Measurements from ENCODE around the gene C1orf210. TPM values are rescaled to one million over a fixed set of nuclear protein-coding genes. Genes with fewer than 3 reads are reported as not detected.

C1orf210 gene
- total RNA-seq, 1 experiment from 2014 or later: 7.6 TPM

DNA sequence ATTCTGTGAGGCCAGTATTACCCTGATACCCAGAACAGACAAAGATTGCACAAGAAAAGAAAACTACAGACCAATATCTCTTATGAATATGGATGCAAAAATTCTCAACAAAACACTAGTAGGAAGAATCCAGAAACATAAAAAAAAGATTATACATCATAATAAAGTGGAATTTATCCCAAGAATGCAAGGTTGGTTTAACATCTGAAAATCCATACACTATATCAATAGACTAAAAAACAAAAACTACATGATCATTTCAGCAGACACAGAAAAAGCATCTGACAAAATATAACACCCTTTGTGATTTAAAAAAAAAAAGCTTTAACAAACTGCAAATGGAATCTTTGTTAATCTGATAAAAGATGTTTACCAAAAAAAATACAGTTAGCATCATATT lies 40.0 kb upstream of the C1orf210 start:
- no peak for TF ChIP-seq POLR2A (IDR thresholded peaks at IDR 0.05; ENCODE audit: borderline replicate concordance, extremely low read depth, insufficient read depth, insufficient read length)
- no peak for TF ChIP-seq REST (IDR thresholded peaks at IDR 0.05; ENCODE audit: low read depth)
- no peak for TF ChIP-seq EGR1 (IDR thresholded peaks at IDR 0.05; ENCODE audit: low read depth)
- TF ChIP-seq FOSL1 (IDR thresholded peaks at IDR 0.05; ENCODE audit: low read depth): no peak
- TF ChIP-seq, protein P1, sequence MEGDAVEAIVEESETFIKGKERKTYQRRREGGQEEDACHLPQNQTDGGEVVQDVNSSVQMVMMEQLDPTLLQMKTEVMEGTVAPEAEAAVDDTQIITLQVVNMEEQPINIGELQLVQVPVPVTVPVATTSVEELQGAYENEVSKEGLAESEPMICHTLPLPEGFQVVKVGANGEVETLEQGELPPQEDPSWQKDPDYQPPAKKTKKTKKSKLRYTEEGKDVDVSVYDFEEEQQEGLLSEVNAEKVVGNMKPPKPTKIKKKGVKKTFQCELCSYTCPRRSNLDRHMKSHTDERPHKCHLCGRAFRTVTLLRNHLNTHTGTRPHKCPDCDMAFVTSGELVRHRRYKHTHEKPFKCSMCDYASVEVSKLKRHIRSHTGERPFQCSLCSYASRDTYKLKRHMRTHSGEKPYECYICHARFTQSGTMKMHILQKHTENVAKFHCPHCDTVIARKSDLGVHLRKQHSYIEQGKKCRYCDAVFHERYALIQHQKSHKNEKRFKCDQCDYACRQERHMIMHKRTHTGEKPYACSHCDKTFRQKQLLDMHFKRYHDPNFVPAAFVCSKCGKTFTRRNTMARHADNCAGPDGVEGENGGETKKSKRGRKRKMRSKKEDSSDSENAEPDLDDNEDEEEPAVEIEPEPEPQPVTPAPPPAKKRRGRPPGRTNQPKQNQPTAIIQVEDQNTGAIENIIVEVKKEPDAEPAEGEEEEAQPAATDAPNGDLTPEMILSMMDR (IDR thresholded peaks at IDR 0.05 in 2 of 3, conservative IDR thresholded peaks at IDR 0.05 in 1 of 3; ENCODE audit: borderline replicate concordance in 1 of 3, insufficient read depth in 1 of 3, low read depth in 2 of 3, low read length in 2 of 3): no peak
- no peak for TF ChIP-seq POLR2AphosphoS5 (IDR thresholded peaks at IDR 0.05; ENCODE audit: low read depth, low read length)
- no peak for TF ChIP-seq CBX3 (IDR thresholded peaks at IDR 0.05; ENCODE audit: low read depth)
- no peak for TF ChIP-seq TCF7L2 (IDR thresholded peaks at IDR 0.05; ENCODE audit: borderline replicate concordance, extremely low read depth, insufficient read depth, insufficient read length)
- TF ChIP-seq JUND (IDR thresholded peaks at IDR 0.05): no peak
- TF ChIP-seq SIN3A (IDR thresholded peaks at IDR 0.05; ENCODE audit: low read depth): no peak
- no peak for TF ChIP-seq RAD21 (IDR thresholded peaks at IDR 0.05; ENCODE audit: low read depth)
- TF ChIP-seq ZNF274 (IDR thresholded peaks at IDR 0.05; ENCODE audit: low read depth, low read length): no peak
- TF ChIP-seq ATF3 (IDR thresholded peaks at IDR 0.05): no peak
- H3K4me3 ChIP-seq (replicated peaks in 1 of 2; ENCODE audit: low read depth in 1 of 2, low read length in 2 of 2): no peak overlapping the region
- intact Hi-C loops (cut with micrococcal nuclease): no loop called here
- CTCF ChIA-PET: no interaction called here
- no peaks in the 10 kb centered on the region for H3K27me3 ChIP-seq (ENCODE audit: insufficient read depth, low read length)
- H3K4me1 ChIP-seq (ENCODE audit: control insufficient read depth in 1 of 2, insufficient read depth in 2 of 2, low read length in 2 of 2): peaks cover 8 to 25% of the 10 kb centered on the region in 2 experiments
- no peak overlapping the region for H3K4me2 ChIP-seq (ENCODE audit: low read length)
- no peaks in the 10 kb centered on the region for H3K9me2 ChIP-seq (ENCODE audit: insufficient read depth)
- no peak for DNase-seq (ENCODE audit: low read depth, low spot score)
- no peak overlapping the region for H3K27ac ChIP-seq (ENCODE audit: low read depth, low read length)
- H3K9me3 ChIP-seq (ENCODE audit: control insufficient read depth in 1 of 2, insufficient read depth in 1 of 2, low read depth in 1 of 2, low read length in 2 of 2): peaks cover 3 to 11% of the 10 kb centered on the region in 2 experiments
- H2AFZ ChIP-seq (ENCODE audit: low read depth, low read length, poor library complexity, severe bottlenecking): no peak overlapping the region
- POLR2A ChIA-PET: no interaction called here
- H4K20me1 ChIP-seq (ENCODE audit: insufficient read depth): no peaks in the 10 kb centered on the region
- no peak for ATAC-seq
- BruUV-seq (replicated peaks): no TSS peak
- H3K36me3 ChIP-seq (ENCODE audit: control insufficient read depth in 1 of 2, insufficient read depth in 2 of 2, low read length in 2 of 2): no peaks in the 10 kb centered on the region
- RAD21 ChIA-PET (ENCODE audit: low non-redundant PET in 1 of 2, low total read pairs in 2 of 2, uncharacterized antibody in 2 of 2, unreplicated experiment in 2 of 2): no interaction called here
- no peaks in the 10 kb centered on the region for H3K79me2 ChIP-seq (ENCODE audit: insufficient read depth, low read length)
- H3K9ac ChIP-seq (ENCODE audit: low read length): no peak overlapping the region
